HG02852 (cell line): ENCODE measurements around the gene SALL4.
A peak's percentile ranks its signal among the peaks of the same experiment; 100 is the strongest.
"Not testable (repeated sequence)": the region's sequence is repeated elsewhere in the genome, so short reads cannot be mapped to it uniquely, and the experiment has no call there.

Source experiments
- ATAC-seq: cut with Tn5 transposase; IDR thresholded peaks from one replicate; pipeline ENCODE4 v1.9.1; 2021; ENCODE audit warnings: mild to moderate bottlenecking, moderate library complexity; ENCODE audit not compliant: unreplicated experiment

The SALL4 gene

DNA sequence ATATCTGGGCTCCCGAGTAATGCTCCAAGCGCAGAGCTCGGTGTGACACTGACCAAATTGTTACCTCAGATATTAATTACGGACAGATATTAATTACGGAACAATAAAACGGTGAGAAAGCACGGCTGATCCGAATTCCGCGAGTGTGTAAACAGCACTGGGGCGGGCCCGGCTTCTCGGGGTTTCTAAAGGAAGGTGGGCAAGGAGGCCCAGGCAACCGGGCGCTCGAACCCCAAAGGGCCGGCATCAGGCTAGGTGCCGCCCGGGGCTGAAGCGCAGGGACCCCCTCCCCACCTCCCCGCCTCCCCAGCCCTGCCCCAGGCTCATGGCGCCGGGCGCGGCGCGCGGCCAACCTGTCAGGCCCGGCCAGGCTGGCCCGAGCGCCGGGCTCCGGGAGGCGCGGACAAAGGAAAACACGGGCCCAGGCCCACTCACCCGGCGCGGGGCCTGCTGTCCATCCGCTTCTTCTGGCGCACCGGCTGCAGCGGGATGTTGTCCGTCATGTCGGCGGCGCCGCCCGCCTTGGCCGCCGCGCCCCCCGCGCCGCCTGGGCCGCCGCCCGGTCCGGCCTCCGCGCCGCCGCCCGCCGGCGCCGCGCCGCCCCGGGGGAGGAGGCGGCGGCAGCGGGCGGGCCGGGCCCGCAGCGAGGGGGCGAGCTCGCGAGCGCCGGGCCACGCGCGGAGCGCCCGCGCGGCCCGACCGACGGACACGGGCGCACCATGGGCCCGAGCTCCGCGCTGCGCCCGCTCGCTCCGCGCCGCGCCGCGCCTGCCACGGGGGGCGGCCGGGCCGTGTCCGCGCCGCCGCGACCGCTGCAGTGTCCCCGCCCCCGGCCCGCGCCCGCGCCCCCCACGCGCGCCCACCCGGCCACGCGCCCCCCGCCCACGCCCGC, 34.2 kb downstream of the SALL4 start, which contains the start of gene ATP9A:
Gene ATP9A (minus strand): TSS at position 524 of the 892 bp plus-strand sequence. CDS start 21 bp downstream, at position 503.
- ATAC-seq = no peak

DNA sequence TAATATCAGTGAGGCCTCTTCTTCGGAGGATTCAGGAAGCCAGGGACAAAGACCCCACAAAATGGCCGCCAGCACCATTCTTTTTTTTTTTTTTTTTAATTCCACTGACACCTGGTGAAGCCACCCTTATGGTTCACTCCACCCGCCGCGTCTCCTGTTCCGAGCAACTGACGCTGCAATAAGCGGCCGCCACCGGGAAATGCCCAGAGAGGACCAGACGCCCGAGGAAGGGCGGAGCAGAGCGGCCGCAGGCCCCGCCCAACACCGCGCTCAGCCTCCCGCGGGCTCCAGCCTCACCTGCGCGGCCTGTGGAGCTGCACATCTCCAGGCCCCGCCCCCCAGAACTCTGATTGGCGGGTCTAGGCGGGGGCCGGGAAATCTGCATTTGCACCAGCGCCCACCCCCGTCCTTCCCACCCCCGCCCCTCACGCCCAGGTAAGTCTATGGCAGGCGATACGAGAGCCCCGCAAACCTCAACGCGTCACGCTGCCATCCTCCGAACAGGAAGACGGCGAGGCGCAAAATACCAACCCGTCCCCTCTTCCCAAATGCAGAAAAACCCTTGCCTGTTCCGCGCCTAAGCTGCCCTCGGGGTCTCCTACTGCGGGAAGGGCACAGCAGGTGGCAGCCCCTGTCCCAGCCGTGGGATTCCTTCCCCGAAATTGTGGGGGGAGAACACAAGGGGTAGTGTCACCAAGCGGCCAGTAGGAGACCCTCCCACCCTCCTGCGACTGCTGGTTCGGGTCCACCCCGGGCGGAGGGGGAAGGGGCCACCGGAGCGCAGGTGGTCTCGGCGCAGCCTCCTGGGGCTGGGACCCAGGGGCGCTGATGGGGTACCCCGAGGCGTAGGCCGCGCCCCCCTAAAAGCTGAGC, 35.1 kb downstream of the SALL4 start:
- ATAC-seq = no peak

GRCh38 chr20:51765381-51765780, 36.9 kb downstream of the SALL4 start:
- not testable (repeated sequence) for ATAC-seq

DNA sequence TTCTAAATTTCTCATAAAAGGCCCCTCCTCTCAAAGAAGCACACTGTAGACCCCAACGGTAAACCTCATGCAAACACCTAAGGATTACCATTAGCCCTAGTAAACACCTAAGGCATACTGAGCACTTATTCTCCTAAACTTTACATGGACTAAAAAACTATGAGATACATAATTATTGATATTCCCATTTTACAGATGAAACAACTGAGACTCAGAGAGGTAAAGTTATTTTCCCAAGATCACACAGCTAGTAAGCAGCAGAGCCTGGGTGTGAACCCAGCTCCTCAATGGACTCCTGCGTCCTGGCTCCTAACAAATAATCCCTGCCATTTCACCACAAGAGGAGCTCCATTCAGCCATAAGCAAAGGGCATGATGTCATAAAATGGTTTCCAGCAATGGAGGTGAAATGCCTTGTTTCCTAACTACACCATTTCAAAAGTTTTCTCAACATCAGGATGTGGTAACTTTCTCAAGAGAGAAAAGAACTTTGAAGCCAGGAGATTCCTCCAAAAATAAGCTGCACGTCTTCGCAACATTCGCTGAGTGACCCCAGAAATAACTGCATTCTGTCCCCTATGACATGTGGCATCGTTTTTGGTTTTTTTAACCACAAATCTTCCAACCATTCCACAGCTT, 38.2 kb downstream of the SALL4 start:
- no peak for ATAC-seq

DNA sequence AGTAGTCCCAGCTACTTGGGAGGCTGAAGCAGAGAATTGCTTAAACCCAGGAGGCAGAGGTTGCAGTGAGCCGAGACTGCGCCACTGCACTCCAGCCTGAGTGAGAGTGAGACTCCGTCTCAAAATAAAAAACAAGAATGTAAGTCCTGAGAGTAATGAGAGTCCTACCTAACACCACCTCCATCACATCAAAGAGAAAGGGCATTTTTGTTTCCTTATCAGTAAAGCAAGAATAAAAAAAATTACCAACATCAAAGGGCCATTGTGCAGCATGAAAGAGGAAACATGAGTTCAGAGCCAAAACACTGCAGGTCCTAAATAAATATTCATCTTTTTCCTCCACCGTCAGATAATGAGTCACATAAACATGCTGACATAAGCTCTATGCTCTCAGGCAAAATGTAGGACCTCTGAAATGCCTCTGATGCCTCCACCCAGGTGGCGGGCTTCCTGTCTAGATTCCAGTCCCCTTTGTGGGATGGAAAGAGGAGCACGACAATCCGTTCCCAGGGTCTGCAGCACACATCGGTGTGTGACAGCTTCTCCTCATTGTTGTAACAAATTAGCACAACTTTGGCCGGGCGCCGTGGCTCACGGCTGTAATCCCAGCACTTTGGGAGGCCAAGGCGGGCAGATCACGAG, 41.3 kb downstream of the SALL4 start:
- no peak for ATAC-seq

DNA sequence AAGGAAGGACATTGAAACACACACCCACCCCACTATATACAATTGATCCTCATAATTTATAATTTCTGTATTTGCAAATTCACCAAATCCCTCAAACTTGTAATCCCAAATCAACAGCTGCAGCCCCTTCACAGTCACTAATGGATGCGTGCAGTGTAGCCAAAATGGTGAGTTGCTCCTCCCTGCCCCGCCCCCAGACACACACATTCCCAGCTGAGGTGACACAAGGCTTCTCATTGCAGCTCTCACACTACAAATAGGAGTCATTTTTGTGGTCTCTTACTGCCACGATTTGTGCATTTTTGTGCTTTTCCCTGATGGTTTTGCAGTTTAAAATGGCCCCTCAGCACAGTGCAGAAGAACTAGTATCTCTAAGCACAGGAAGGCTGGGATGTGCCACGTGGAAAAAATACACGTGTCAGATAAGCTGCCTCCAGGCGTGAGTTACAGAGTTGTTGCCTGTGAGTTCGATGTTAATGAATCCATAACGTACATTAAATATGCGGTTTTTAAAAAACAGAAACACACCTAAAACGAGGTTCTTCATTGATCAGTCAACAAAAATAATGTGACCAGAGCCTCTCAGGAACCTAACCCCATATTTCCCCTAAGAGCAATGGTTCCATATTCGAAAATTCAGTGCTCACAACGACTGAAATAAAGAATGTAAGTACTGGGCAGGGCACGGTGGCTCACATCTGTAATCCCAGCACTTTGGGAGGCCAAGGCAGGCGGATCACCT, 42.4 kb downstream of the SALL4 start:
- no peak for ATAC-seq

DNA sequence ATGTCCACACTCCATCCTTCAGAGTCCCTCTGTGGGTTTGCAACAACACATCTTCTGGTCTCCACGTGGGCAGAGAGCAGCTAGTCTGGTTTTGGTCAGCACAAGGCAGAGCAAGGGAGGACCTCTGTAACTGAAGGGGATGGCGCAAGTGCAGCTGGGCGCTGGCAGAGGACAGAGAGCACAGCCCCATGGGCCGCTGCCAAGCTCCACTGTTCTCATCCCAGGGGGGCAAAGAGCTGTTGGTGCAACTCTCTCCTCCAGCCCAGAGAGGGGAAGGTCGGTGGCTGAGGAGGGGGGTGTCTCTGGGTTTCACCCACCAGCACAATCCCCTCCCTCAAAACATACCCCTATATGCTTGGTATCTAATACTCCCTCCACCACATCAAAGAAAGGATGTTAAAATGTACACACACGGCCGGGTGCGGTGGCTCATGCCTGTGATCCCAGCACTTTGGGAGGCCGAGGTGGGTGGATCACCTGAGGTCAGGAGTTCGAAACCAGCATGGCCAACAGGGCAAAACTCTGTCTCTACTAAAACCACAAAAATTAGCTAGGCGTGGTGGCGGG, 43.3 kb downstream of the SALL4 start:
- ATAC-seq = no peak

DNA sequence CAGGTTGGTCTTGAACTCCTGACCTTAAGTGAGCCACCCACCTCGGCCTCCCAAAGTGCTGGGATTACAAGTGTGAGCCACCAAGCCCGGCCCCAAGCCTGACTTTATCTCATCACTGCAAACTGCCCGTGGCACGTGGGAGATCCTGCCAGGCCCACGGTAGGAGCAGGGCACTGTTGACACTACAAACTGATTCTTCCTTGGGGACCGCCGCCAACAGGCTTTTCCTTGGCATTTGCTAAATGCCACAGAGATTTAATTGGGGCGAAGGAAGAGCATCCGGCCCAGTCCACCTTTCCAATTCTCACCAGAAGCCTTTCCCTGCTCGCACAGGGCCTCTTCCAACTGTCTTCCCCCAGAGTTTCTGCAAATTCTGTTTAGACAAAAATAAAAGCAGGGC, 45.1 kb downstream of the SALL4 start:
- ATAC-seq = no peak

DNA sequence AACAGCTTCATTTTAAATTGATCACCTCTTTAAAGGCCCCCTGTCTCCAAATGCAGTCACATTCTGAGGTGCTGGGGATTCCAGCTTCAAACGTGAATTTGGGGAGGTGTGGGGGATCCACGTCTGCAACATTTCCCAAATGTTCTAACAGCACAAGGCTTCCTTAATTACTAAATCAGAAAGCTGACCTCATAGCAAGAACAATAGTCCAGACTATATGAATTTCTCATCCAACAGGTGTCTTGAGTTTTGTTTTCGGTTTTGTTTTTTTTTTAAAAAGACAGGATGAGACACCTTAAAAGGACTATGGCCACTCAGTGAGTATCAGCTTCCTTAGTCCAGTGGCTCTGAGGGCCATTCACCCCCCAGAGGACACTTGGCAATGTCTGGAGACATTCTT, 45.7 kb downstream of the SALL4 start:
- ATAC-seq = peak; percentile 68

DNA sequence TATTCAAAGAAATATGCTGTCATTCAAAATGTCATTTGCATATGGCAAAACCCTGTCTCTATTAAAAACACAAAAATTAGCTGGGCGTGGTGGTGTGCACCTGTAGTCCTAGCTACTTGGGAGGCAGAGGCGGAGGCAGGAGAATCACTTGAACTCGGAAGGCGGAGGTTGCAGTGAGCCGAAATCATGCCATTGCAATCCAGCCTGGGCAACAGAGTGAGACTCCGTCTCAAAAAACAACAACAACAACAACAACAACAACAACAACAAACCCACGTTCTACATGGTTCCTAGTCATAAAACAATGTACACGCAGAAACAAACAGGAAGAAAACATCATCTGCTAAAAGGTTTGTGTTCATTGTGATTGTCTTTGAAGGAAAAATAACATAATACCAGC, 49.1 kb downstream of the SALL4 start:
- ATAC-seq = not testable (repeated sequence)

DNA sequence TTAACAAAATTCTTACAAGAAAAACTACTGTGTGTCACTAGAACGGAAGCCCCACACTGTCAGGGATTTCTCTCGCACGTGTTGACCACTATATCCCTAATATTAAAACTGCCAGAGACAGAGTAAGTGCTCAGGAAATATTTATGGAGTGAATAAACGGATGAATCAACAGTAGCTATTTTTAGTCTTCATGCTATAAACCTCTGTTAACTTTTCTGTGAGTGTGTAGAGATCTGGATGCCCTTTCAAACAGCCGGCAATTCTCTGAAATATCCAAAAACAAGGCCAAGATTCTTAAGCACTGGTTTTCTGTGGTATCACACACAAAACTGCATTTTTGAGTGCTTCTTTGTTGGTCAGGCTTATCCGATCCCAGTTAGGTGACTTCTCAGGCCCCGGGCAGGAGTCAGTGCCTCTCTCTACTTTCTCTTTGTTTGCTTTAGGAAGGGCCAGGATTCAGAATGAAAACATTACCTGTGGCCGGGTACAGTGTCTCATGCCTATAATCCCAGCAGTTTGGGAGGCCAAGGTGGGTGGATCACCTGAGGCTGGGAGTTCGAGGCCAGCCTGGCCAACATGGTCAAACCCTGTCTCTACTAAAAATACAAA, 49.9 kb downstream of the SALL4 start:
- no peak for ATAC-seq

DNA sequence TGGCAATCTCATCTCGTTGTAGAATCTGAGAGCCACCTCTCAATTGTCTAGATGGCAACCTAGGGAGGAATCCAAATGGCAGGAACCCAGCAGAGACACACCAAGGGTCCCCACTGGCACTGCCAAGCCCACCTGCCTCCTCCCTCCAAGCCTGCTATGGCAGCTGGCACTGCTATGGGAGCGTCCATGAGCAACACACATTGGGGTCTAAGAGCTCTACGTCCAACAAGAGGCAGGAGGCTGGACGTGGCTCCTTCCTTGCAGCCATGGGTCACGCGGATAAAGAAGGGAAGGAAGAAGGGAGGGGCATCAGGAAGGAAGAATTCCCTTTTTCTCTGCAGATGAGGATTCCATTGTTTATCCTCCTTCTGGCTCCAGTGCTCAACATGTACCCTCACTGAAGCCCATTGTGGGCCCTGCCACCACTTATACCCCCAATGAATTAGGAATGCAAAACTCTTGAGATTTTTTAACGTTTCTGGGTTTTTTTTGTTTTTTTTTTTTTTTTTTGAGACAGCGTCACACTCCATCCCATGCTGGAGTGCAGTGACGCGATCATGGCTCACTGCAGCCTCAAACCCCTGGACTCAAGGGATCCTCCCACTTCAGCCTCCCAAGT, 51.4 kb downstream of the SALL4 start:
- ATAC-seq = no peak

DNA sequence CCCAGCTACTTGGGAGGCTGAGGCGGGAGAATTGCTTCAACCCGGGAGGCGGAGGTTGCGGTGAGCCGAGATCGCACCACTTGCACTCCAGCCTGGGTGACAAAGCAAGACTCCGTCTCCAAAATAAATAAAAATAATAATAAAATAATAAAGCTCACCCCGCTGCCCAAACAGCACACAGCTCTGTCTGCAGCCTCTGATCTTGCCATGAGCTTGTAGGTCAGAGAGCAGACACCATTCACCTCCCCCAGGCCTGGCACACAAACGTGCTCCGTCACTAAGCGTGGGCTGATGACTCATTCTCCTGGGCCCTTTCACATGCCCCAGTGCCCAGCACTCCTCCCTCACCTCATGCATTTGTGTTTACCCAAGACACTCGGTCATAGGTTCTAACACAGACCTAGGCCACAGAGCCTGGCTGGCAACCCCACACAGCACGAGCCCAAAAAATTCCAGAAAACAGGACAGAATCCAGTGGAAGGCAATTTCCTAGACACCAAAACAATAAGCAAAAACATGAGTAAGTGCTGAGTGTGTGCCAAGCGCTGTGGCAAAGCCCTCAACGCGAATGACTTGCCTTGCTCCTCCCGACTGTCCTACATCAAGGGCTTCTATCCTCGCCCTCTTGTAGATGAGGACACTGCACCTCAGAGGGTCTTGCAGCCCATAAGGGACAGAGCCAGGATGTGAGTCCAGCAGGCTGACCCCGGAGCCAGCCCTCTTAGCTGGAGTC, 52.1 kb downstream of the SALL4 start:
- no peak for ATAC-seq

DNA sequence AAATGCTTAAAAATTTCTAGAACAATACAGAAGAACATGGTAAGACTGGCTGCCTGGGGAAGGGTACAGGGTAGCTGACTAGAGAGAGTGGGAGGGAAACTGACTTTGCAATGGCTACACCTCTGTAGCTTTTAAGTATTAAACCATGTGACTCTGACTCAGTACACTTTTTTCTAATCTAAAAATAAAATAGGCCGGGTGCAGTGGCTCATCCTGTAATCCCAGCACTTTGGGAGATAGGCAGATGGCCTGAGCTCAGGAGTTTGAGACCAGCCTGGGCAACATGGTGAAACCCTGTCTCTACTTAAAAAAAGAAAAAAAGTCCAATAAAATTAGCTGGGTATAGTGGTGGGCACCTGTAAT, 52.7 kb downstream of the SALL4 start:
- no peak for ATAC-seq

- ATAC-seq = no peak
These were observed 55.0 kb downstream of the SALL4 start for GRCh38 chr20:51747182-51747911.

DNA sequence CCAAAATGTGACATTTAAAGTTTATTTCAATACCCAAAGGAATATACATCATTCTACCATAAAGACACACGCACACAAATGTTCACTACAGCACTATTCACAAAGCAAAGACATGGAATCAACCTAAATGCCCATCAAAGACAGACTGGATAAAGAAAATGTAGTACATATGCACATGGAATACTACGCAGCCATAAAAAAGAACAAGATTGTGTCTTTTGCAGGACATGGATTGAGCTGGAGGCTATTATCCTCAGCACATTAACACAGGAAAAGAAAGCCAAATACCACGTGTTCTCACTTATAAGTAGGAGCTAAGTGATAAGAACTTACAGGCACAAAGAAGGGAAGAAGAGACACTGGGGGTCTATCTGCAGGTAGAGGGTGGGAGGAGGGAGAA, 56.5 kb downstream of the SALL4 start:
- no peak for ATAC-seq

GRCh38 chr20:51740838-51741237, 61.5 kb downstream of the SALL4 start:
- no peak for ATAC-seq

DNA sequence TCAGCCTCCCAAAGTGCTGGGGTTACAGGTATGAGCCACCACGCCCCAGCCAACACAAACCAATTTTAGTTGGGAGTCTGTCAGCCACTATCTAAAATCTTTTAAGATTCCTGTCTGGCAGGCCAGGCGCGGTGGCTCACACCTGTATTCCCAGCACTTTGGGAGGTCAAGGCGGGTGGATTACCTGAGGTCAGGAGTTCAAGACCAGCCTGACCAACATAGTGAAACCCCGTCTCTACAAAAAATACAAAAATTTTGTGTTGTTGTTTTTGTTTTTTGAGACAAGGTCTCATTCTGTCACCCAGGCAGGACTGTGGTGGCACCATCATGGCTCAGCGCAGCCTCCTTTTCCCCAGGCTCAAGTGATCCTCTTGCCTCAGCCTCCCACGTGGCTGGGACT, 62.0 kb downstream of the SALL4 start:
- not testable (repeated sequence) for ATAC-seq
